ENCODE measurements around the gene SLC12A6. TPM values are rescaled to one million over a fixed set of nuclear protein-coding genes. Genes with fewer than 3 reads are reported as not detected.

Gene SLC12A6
- total RNA-seq, 1 donor from 2014 or later = 74.4 TPM

DNA sequence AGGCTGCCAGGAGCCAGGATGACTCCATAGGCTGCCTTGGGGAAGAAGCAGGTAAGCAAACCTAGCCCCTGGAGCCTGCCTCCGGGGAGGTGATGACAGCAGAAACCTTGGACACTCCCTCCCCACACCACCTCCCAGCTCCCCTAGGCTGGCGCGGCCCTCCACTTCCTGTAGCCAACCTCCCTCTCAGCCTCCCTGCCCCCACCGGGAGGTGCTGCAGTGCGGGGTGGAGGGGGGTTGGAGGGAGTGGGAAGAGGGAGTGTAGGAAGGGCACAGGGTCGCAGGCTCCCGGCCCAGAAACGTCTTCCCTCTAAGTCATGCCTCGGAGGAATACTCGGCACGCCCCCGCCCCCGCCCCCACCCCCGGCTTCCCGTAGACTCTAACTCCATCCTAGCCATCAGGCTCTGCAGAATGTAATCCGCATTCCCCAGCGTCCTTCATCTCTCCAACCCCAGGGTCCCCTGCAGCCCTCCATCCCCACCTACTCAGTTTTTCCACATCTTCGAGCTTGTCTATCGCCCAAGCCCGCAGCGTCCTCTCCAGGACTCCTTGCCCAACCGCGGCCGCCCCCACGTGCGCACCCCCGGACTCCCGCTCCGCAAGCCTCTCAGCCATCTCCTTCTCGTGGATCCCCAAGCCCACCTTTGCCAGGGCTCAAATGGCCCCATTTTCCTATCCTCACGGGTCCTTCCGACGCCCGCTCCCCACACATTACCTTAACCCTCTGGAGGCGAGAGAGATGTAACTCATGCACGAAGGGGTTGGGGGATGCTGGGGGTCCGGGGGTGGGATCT lies 28.9 kb upstream of the SLC12A6 start:
- TF ChIP-seq, protein P1, sequence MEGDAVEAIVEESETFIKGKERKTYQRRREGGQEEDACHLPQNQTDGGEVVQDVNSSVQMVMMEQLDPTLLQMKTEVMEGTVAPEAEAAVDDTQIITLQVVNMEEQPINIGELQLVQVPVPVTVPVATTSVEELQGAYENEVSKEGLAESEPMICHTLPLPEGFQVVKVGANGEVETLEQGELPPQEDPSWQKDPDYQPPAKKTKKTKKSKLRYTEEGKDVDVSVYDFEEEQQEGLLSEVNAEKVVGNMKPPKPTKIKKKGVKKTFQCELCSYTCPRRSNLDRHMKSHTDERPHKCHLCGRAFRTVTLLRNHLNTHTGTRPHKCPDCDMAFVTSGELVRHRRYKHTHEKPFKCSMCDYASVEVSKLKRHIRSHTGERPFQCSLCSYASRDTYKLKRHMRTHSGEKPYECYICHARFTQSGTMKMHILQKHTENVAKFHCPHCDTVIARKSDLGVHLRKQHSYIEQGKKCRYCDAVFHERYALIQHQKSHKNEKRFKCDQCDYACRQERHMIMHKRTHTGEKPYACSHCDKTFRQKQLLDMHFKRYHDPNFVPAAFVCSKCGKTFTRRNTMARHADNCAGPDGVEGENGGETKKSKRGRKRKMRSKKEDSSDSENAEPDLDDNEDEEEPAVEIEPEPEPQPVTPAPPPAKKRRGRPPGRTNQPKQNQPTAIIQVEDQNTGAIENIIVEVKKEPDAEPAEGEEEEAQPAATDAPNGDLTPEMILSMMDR (IDR thresholded peaks at IDR 0.05) = no peak
- ATAC-seq (ENCODE audit: low read depth) = no peak
- peaks cover 45% of the 10 kb centered on the region for H3K4me1 Mint-ChIP-seq

DNA sequence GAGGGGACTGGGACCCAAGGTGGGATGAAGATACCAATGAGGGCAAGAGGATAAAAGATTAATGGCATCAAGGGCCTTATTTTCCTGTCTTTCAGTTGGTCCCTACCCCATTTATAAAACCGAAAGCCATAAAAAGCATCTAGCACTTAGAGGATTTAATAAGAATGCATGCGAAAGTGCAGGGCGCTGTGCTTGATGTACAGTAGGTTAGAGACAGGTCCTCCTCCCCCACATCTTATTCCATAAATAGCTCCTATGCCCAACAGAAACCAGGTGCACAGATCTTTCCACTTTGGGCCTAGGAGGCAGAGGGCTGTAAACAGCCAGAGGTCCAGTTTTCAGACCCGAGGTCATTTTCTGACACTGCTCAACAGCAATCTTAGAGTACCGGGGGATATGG lies 28.3 kb upstream of the SLC12A6 start:
- ATAC-seq (ENCODE audit: low read depth) (no peak), DNase-seq (no peak)
- Mint-ChIP-seq H3K4me1 (peaks cover 45% of the 10 kb centered on the region), H3K27me3 (no peaks in the 10 kb centered on the region), H3K9me3 (no peaks in the 10 kb centered on the region), H3K27ac (no peak overlapping the region), H3K4me3 (peak overlapping the region; percentile 94), H3K36me3 (ENCODE audit: low read depth) (peaks cover 24% of the 10 kb centered on the region)
- POLR2A ChIA-PET = interaction anchor here (0.6 to 4.3 kb wide), 7 partner anchors 9 to 304 kb away, joined by 3 to 64 read pairs (median 5); partner anchors contain the start of genes EMC7, NOP10, NUTM1 and PGBD4
- TF ChIP-seq, protein P1 (IDR thresholded peaks at IDR 0.05) = no peak
- intact Hi-C loops (cut with micrococcal nuclease) = loop anchor here (2.0 to 10.0 kb wide), 3 partner anchors 34 to 619 kb away; partner anchors contain the start of genes GOLGA8A and ZNF770
- CTCF ChIA-PET = interaction anchor here (4.2 to 5.2 kb wide), 2 partner anchors 22 to 124 kb away, joined by 32 to 78 read pairs; partner anchors contain the start of genes NOP10 and NUTM1

More for the DNA sequence above, 28.9 kb upstream of the SLC12A6 start:
- H3K27me3 Mint-ChIP-seq = no peaks in the 10 kb centered on the region
- peak overlapping the region; percentile 72 for H3K27ac Mint-ChIP-seq
- H3K36me3 Mint-ChIP-seq (ENCODE audit: low read depth) = peaks cover 24% of the 10 kb centered on the region
- H3K4me3 Mint-ChIP-seq = peak overlapping the region; percentile 94
- CTCF ChIA-PET = interaction anchor here (0.7 to 5.2 kb wide), 12 partner anchors 8 to 303 kb away, joined by 3 to 78 read pairs (median 4); partner anchors contain the start of genes EMC7, NOP10, NUTM1 and PGBD4
- no peaks in the 10 kb centered on the region for H3K9me3 Mint-ChIP-seq
- peak; percentile 27 for DNase-seq
- intact Hi-C loops (cut with micrococcal nuclease) = loop anchor here (1.0 to 10.0 kb wide), 11 partner anchors 23 to 618 kb away; partner anchors contain the start of genes GOLGA8A, KATNBL1, NOP10 and NUTM1
- POLR2A ChIA-PET = interaction anchor here (0.6 to 4.3 kb wide), 19 partner anchors 10 to 1180 kb away, joined by 3 to 64 read pairs (median 4); partner anchors contain the start of genes AQR, DPH6, EMC7 and GOLGA8B

DNA sequence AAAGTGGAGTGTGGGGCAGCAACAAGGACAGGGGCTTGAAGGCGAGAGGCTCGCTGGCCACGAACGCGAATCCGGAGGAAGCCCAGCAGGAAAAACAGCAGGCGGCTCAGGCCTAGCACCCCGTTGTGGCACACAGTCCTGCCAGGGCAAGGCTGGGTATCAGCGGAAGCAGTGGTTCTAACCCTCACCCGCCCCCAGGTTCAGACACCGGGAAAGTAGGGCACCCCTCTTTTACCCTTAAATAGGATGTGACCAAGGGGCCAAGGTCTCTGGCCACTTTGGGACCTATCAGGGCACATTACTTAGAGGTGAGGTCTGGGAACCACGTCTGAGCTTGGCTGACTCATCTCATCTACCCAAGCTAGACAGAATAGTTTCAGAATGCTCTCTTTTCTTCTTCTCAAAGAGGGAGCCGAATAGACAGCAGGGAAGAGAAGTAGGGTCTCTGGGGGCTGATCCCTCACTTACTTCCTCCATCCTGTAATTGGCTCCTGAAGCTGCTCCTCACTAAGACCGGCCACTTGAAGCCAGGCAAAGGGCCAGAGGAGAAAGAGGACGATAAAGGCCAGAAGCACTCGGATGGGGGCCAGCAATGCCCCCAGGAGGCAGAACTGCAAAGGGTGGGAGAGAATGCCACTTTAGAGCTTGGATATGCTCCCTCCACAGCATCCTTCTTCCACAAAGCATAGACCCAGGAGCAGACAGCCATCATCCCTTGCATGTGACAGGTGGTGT lies 27.7 kb upstream of the SLC12A6 start:
- H3K9me3 Mint-ChIP-seq = no peaks in the 10 kb centered on the region
- no peaks in the 10 kb centered on the region for H3K27me3 Mint-ChIP-seq
- ChIA-PET CTCF (interaction anchor here (4.2 to 5.2 kb wide), 2 partner anchors 22 to 123 kb away, joined by 32 to 78 read pairs; partner anchors contain the start of genes NOP10 and NUTM1), POLR2A (interaction anchor here (0.6 to 4.3 kb wide), 6 partner anchors 9 to 303 kb away, joined by 3 to 64 read pairs (median 4); partner anchors contain the start of genes EMC7, NOP10, NUTM1 and PGBD4)
- intact Hi-C loops (cut with micrococcal nuclease) = loop anchor here (5.0 to 10.0 kb wide), 2 partner anchors 33 to 620 kb away; partner anchors contain the start of gene ZNF770
- no peak for DNase-seq
- H3K36me3 Mint-ChIP-seq (ENCODE audit: low read depth) = peaks cover 28% of the 10 kb centered on the region
- no peak for ATAC-seq (ENCODE audit: low read depth)
- H3K4me3 Mint-ChIP-seq = peak overlapping the region; percentile 94
- H3K27ac Mint-ChIP-seq = no peak overlapping the region
- TF ChIP-seq, protein P1 (IDR thresholded peaks at IDR 0.05) = no peak
- H3K4me1 Mint-ChIP-seq = peaks cover 42% of the 10 kb centered on the region

DNA sequence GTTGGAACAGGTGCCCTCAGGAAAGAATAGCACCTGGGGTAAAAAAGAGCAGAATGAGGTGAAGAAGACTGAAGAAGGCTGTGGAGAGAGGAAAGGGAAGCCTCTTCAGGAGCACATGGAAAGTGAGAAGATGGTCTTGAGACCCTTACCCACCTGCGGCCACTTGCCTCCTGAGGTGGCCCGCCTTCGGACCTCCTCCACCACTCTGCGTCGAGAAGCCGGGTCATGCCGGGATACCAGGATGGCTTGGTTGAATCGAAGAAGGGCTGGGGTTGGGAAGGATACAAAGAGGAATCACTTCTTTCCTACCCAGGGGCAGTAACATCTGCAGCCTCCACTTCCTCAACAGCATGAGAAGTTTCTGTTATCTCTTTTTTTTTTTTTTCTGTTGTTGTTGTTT lies 26.5 kb upstream of the SLC12A6 start:
- no peak for DNase-seq
- ChIA-PET CTCF (no interaction called here), POLR2A (interaction anchor here (0.6 to 0.7 kb wide), 3 partner anchors 20 to 97 kb away, joined by 3 to 4 read pairs (median 3); partner anchors contain the start of genes NOP10 and NUTM1)
- H3K36me3 Mint-ChIP-seq (ENCODE audit: low read depth) = peaks cover 38% of the 10 kb centered on the region
- TF ChIP-seq, protein P1 (IDR thresholded peaks at IDR 0.05) = no peak
- no peaks in the 10 kb centered on the region for H3K27me3 Mint-ChIP-seq
- H3K9me3 Mint-ChIP-seq = no peaks in the 10 kb centered on the region
- no peak overlapping the region for H3K4me3 Mint-ChIP-seq
- no peak for ATAC-seq (ENCODE audit: low read depth)
- no peak overlapping the region for H3K27ac Mint-ChIP-seq
- H3K4me1 Mint-ChIP-seq = peaks cover 32% of the 10 kb centered on the region
- intact Hi-C loops (cut with micrococcal nuclease) = loop anchor here (10.0 kb wide), 1 partner anchor 621 kb away; the partner anchor contains the start of gene ZNF770
